Measurements from ENCODE around the gene CBX4. TPM values are rescaled to one million over a fixed set of nuclear protein-coding genes. Genes with fewer than 3 reads are reported as not detected.

CBX4 gene
- polyA plus RNA-seq, 1 of the 3 experiments (the other 2 are of a cell fraction): 21.9 TPM

- Histone ChIP-seq H3K27ac (ENCODE audit: low read depth in 2 of 2, low read length in 1 of 2) (no peak overlapping the region), H3K9me2 (no peaks in the 10 kb centered on the region), H3F3A (replicated peaks; ENCODE audit: insufficient read depth) (peaks cover 9% of the 10 kb centered on the region), H3K27me3 (ENCODE audit: insufficient read depth) (peaks cover 17% of the 10 kb centered on the region; the same call in 1 of the 2 replicates), H4K20me1 (ENCODE audit: insufficient read depth) (no peaks in the 10 kb centered on the region), H3K36me3 (replicated peaks in 1 of 2; ENCODE audit: control insufficient read depth in 1 of 2, insufficient read depth in 2 of 2, low read length in 1 of 2) (no peaks in the 10 kb centered on the region), H3K4me3 (ENCODE audit: low read depth in 2 of 2, low read length in 1 of 2) (no peak overlapping the region), H3K79me2 (ENCODE audit: insufficient read depth) (no peaks in the 10 kb centered on the region), H3K4me2 (no peak overlapping the region), H3K9ac (no peak overlapping the region), H2AFZ (ENCODE audit: low read depth) (no peak overlapping the region), H3K9me3 (no peaks in the 10 kb centered on the region), H3K4me1 (ENCODE audit: control insufficient read depth in 1 of 2, insufficient read depth in 2 of 2, low read depth in 1 of 2, low read length in 1 of 2) (no peaks in the 10 kb centered on the region)
- CTCF ChIA-PET: interaction anchor here (1.0 to 2.4 kb wide), 6 partner anchors 11 to 121 kb away, joined by 3 to 9 read pairs (median 3); partner anchors contain the start of gene CBX4
- 83% methylated on average over 9 of the region's 9 CpGs for WGBS (ENCODE audit: low lambda C conversion rate)
- TF ChIP-seq MXI1 (IDR thresholded peaks at IDR 0.05; ENCODE audit: low read depth, low read length) (no peak), SMC3 (IDR thresholded peaks at IDR 0.05; ENCODE audit: low read depth, low read length) (no peak), SIN3A (IDR thresholded peaks at IDR 0.05; ENCODE audit: borderline replicate concordance, low read depth, low read length) (no peak), FOSL2 (IDR thresholded peaks at IDR 0.05; ENCODE audit: borderline replicate concordance, low read depth) (no peak), EZH2phosphoT487 (IDR thresholded peaks at IDR 0.05; ENCODE audit: borderline replicate concordance, low read depth) (no peak), MEF2A (IDR thresholded peaks at IDR 0.05; ENCODE audit: borderline replicate concordance, low read depth) (no peak), USF2 (IDR thresholded peaks at IDR 0.05; ENCODE audit: borderline replicate concordance, low read depth, low read length) (no peak)
- POLR2A ChIA-PET: no interaction called here
- peak; percentile 18 for DNase-seq
These were observed 24.9 kb upstream of the CBX4 start for GRCh38 chr17:79864147-79864546.

DNA sequence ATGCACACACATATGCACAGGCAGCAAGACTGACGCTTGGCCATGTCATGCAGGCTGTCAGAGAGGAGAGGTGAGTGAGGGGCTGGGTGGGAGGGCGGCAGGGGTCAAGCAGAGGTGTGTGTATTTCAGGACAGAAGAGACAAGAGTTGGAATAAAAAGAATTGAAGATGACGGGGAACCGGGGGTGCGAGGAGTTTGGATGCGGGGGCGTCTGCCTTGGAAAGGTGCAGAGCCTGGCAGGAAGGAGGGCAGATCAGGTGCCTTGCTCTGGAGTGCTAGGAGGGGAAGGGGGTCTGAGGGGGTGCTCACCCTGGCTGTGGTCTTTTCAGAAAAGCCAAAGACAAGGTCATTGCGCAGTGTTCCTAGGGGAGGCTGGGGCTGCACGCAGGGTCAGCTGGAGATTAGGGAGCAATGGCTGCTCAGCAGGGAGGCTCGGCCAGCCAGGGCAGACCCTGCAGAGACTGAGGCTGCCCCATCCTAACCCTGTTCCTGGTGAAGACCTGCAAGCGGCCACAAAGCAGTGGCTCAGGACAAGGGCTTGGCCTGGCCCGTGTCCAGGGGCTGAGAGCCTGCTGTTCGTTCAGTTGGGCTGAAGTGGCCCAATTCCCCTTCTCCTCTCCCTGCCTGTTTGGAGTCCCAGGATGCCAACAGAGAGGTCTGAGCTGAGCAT lies 23.7 kb upstream of the CBX4 start:
- Histone ChIP-seq H3K9ac (no peak overlapping the region), H3K27me3 (ENCODE audit: insufficient read depth) (peaks cover 26% of the 10 kb centered on the region; the same call in 1 of the 2 replicates), H3F3A (replicated peaks; ENCODE audit: insufficient read depth) (peaks cover 9% of the 10 kb centered on the region), H3K36me3 (replicated peaks in 1 of 2; ENCODE audit: control insufficient read depth in 1 of 2, insufficient read depth in 2 of 2, low read length in 1 of 2) (no peaks in the 10 kb centered on the region), H3K4me1 (ENCODE audit: control insufficient read depth in 1 of 2, insufficient read depth in 2 of 2, low read depth in 1 of 2, low read length in 1 of 2) (no peaks in the 10 kb centered on the region), H3K9me3 (no peaks in the 10 kb centered on the region), H4K20me1 (ENCODE audit: insufficient read depth) (no peaks in the 10 kb centered on the region), H3K79me2 (ENCODE audit: insufficient read depth) (no peaks in the 10 kb centered on the region), H2AFZ (ENCODE audit: low read depth) (no peak overlapping the region), H3K27ac (ENCODE audit: low read depth in 2 of 2, low read length in 1 of 2) (no peak overlapping the region), H3K9me2 (no peaks in the 10 kb centered on the region), H3K4me3 (ENCODE audit: low read depth in 2 of 2, low read length in 1 of 2) (no peak overlapping the region), H3K4me2 (no peak overlapping the region)
- no peak for DNase-seq
- ChIA-PET POLR2A (no interaction called here), CTCF (interaction anchor here (1.6 kb wide), 1 partner anchor 52 kb away, joined by 4 read pairs; no protein-coding TSS in a partner anchor)
- WGBS (ENCODE audit: low lambda C conversion rate): 65% methylated on average over 13 of the region's 13 CpGs
- TF ChIP-seq NRF1 (IDR thresholded peaks at IDR 0.05; ENCODE audit: low read depth, low read length): no peak
- TF ChIP-seq, protein P1, sequence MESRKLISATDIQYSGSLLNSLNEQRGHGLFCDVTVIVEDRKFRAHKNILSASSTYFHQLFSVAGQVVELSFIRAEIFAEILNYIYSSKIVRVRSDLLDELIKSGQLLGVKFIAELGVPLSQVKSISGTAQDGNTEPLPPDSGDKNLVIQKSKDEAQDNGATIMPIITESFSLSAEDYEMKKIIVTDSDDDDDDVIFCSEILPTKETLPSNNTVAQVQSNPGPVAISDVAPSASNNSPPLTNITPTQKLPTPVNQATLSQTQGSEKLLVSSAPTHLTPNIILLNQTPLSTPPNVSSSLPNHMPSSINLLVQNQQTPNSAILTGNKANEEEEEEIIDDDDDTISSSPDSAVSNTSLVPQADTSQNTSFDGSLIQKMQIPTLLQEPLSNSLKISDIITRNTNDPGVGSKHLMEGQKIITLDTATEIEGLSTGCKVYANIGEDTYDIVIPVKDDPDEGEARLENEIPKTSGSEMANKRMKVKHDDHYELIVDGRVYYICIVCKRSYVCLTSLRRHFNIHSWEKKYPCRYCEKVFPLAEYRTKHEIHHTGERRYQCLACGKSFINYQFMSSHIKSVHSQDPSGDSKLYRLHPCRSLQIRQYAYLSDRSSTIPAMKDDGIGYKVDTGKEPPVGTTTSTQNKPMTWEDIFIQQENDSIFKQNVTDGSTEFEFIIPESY (IDR thresholded peaks at IDR 0.05; ENCODE audit: borderline replicate concordance, low read depth): no peak
- no peak for TF ChIP-seq MEF2A (IDR thresholded peaks at IDR 0.05; ENCODE audit: borderline replicate concordance, low read depth)
- TF ChIP-seq ELF1 (IDR thresholded peaks at IDR 0.05): no peak
- no peak for TF ChIP-seq MXI1 (IDR thresholded peaks at IDR 0.05; ENCODE audit: low read depth, low read length)
- TF ChIP-seq TAF1 (IDR thresholded peaks at IDR 0.05; ENCODE audit: borderline replicate concordance, low read depth, low read length): no peak
- TF ChIP-seq TEAD4 (IDR thresholded peaks at IDR 0.05; ENCODE audit: borderline replicate concordance, insufficient read depth): no peak
- no peak for TF ChIP-seq EP300 (IDR thresholded peaks at IDR 0.05; ENCODE audit: borderline replicate concordance in 1 of 2, low read depth in 1 of 2, low read length in 1 of 2)
- no peak for TF ChIP-seq POLR2AphosphoS5 (IDR thresholded peaks at IDR 0.05; ENCODE audit: low read depth, low read length)
- no peak for TF ChIP-seq EZH2phosphoT487 (IDR thresholded peaks at IDR 0.05; ENCODE audit: borderline replicate concordance, low read depth)
- TF ChIP-seq, protein P2, sequence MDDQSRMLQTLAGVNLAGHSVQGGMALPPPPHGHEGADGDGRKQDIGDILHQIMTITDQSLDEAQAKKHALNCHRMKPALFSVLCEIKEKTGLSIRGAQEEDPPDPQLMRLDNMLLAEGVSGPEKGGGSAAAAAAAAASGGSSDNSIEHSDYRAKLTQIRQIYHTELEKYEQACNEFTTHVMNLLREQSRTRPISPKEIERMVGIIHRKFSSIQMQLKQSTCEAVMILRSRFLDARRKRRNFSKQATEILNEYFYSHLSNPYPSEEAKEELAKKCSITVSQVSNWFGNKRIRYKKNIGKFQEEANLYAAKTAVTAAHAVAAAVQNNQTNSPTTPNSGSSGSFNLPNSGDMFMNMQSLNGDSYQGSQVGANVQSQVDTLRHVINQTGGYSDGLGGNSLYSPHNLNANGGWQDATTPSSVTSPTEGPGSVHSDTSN (IDR thresholded peaks at IDR 0.05): no peak

Data from SK-N-SH (cell line).